NB4 (cell line): ENCODE data around the gene LRRIQ1.
"Not testable (repeated sequence)": the region's sequence is repeated elsewhere in the genome, so short reads cannot be mapped to it uniquely, and the experiment has no call there.

Experiments used
- DNase-seq: peaks from one replicate; pipeline ENCODE4 v3.0.0; 2010; ENCODE audit warnings: low read depth
- H3K4me3 ChIP-seq: one replicate; pipeline ENCODE4 v1.5.1; 2011; ENCODE audit warnings: mild to moderate bottlenecking, low read depth, low read length, moderate library complexity
- CTCF ChIP-seq: IDR thresholded peaks from one replicate; pipeline ENCODE4 v1.5.1; 2012; ENCODE audit warnings: low read depth, low read length
- MYC ChIP-seq: IDR thresholded peaks from 2 replicates; pipeline ENCODE4 v1.6.1; 2011; ENCODE audit warnings: low read depth, low read length
- POLR2A ChIP-seq: IDR thresholded peaks from 2 replicates; pipeline ENCODE4 v1.6.1; 2011; ENCODE audit warnings: mild to moderate bottlenecking; ENCODE audit not compliant: insufficient read length; ENCODE audit errors: extremely low read depth
- TF ChIP-seq, protein P1 (sequence below): IDR thresholded peaks from 2 replicates; pipeline ENCODE4 v1.6.1; 2011; ENCODE audit warnings: low read depth, low read length

The LRRIQ1 gene

DNA sequence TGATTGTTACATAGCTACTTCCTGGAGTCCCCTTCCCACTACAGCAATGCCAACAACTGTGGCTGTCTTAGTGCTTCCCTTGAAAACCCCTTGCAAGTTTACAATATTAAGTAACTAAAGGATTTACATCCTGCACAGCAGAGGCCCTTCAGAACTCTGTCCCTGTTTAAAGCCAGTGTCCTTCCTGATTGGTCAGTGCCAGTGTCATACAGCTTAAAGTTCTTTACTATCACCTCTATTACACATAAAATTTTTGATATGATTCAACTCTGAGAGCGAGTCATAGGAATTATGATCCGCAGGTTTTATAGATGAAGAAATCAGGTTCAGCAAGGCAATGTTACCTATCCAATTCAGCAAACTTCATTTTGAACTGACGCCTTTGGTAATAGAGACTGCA, 152.5 kb downstream of the LRRIQ1 start:
- H3K4me3 ChIP-seq, result no peak overlapping the region
- TF ChIP-seq, protein P1, sequence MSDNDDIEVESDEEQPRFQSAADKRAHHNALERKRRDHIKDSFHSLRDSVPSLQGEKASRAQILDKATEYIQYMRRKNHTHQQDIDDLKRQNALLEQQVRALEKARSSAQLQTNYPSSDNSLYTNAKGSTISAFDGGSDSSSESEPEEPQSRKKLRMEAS, result no peak
- TF ChIP-seq POLR2A (no peak), MYC (no peak), CTCF (no peak)
- DNase-seq, result no peak

DNA sequence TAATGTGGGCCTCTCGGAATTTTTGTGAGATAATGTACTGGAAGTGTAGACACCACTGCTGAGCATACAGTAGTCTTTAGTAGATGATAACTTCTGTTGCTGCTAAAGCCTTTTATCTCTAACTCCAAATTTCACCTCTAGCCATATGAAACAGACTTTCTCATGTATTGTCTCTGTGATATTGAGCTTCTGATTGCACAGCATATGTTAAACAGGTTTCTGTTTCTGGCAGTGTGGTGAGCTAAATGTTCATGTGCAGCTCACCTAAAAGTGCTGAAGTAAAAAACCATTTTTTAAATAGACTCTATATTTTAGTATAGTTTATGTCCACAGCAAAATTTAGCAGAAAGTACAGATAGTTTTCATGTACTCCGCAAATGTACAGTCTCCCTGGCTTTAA, 154.6 kb downstream of the LRRIQ1 start:
- H3K4me3 ChIP-seq, result no peak overlapping the region
- DNase-seq, result no peak
- TF ChIP-seq MYC (no peak), CTCF (no peak), POLR2A (no peak)
- TF ChIP-seq, protein P1, result no peak

DNA sequence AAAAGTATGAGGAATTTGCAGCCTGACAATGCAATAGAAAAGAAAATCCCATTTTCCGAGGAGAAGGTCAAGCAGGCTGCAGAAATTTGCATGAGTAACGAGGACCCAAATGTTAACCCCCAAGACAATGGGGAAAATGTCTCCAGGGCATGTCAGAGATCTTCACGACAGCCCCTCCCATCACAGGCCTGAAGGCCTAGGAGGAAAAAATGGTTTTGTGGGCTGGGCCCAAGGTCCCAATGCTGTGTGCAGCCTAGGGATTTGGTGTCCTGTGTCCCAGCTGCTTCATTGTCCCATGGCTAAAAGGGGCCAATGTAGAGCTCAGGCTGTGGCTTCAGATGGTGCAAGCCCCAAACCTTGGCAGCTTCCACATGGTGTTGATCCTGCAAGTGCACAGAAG, 167.7 kb downstream of the LRRIQ1 start:
- not testable (repeated sequence) for H3K4me3 ChIP-seq, DNase-seq

DNA sequence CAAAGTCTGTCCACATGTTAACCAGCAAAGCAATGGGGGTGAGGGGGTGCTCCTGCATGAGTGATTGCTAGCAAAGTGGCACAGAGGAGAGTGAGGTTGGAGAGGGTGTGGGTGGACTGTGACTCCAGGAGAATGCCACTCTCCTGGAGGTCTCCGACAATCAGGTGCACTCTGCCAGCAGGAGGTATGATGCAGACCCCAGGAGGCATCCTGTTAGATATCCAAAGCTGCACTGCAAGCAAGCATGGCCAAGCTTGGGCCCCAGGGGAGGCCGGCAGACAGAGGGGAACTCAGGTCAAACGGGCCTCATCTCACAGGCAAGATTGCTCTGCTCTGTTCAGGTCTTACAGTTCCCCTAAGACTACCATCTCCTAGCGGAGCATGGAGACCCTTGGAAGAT, 170.4 kb downstream of the LRRIQ1 start:
- DNase-seq, result no peak
- no peak overlapping the region for H3K4me3 ChIP-seq
- TF ChIP-seq, protein P1, result no peak
- TF ChIP-seq CTCF, result no peak
- no peak for TF ChIP-seq MYC
- no peak for TF ChIP-seq POLR2A

DNA sequence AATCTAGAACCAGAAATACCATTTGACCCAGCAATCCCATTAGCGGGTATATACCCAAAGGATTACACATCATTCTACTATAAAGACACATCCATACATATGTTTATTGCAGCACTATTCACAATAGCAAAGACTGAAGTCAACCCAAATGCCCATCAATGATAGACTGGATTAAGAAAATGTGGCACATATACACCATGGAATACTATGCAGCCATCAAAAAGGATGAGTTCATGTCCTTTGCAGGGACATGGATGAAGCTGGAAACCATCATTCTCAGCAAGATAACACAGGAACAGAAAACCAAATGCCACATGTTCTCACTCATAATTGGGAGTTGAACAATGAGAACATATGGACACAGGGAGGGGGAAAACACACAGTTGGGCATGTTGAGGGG, 188.2 kb downstream of the LRRIQ1 start:
- DNase-seq, H3K4me3 ChIP-seq: not testable (repeated sequence)

DNA sequence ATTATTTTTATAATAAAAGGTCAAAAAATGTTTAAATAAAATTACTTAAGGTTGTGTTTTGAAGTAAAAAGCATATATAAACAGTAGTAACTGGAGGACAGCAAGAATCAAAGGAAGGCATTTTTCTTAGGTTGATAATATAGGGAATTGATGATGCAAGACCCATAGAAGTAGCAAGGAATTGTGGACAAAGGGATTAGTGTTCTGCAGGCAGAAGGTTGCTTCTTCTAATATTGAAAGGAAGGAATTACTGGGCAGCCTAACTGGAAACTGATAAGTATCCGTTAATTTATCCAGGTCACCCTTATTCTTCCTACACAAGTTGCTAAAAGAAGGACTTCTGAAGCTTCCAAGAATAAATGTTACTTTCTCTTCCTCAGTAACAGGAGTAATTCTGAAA, 189.3 kb downstream of the LRRIQ1 start:
- H3K4me3 ChIP-seq, result no peak overlapping the region
- no peak for DNase-seq
- TF ChIP-seq POLR2A (no peak), CTCF (no peak)
- TF ChIP-seq, protein P1, result no peak

- no peak for TF ChIP-seq CTCF
- TF ChIP-seq, protein P1, result no peak
- TF ChIP-seq POLR2A, result no peak
- no peak for TF ChIP-seq MYC
- DNase-seq, result no peak
- no peak overlapping the region for H3K4me3 ChIP-seq
These were observed 201.2 kb downstream of the LRRIQ1 start for GRCh38 chr12:85237327-85237726.
